HG03103 (cell line): ENCODE results near the gene SEPTIN14.
"Not testable (repeated sequence)": the region's sequence is repeated elsewhere in the genome, so short reads cannot be mapped to it uniquely, and the experiment has no call there.

ENCODE experiments used
- ATAC-seq: cut with Tn5 transposase; IDR thresholded peaks from one replicate; pipeline ENCODE4 v1.9.1; 2021; ENCODE audit warnings: low read depth; ENCODE audit not compliant: unreplicated experiment

The SEPTIN14 gene

GRCh38 chr7:55862652-55863051, at the start of gene SEPTIN14:
Gene SEPTIN14, minus strand, starts transcription at chr7:55862752. Its CDS starts 756 bp downstream, at chr7:55861996.
- ATAC-seq, result not testable (repeated sequence)

GRCh38 chr7:55903985-55904759, 41.6 kb upstream of the SEPTIN14 start:
- ATAC-seq, result peak; percentile 98

- ATAC-seq, result not testable (repeated sequence)
These were observed 38.5 kb upstream of the SEPTIN14 start for GRCh38 chr7:55901059-55901458.

- no peak for ATAC-seq
These were observed 35.7 kb upstream of the SEPTIN14 start for GRCh38 chr7:55898287-55898686.

GRCh38 chr7:55895021-55895420, 32.5 kb upstream of the SEPTIN14 start:
- ATAC-seq, result no peak

GRCh38 chr7:55893940-55894339, 31.4 kb upstream of the SEPTIN14 start:
- ATAC-seq, result no peak

- not testable (repeated sequence) for ATAC-seq
These were observed 25.8 kb upstream of the SEPTIN14 start for GRCh38 chr7:55888378-55888777.

GRCh38 chr7:55887821-55888247, 25.3 kb upstream of the SEPTIN14 start:
- no peak for ATAC-seq

- no peak for ATAC-seq
These were observed 21.8 kb upstream of the SEPTIN14 start for GRCh38 chr7:55884321-55884720.

- no peak for ATAC-seq
These were observed 16.1 kb upstream of the SEPTIN14 start for GRCh38 chr7:55878691-55879090.

GRCh38 chr7:55877308-55877707, 14.8 kb upstream of the SEPTIN14 start:
- no peak for ATAC-seq

- ATAC-seq, result no peak
These were observed 11.2 kb upstream of the SEPTIN14 start for GRCh38 chr7:55873765-55874164.

GRCh38 chr7:55871932-55872485, 9.5 kb upstream of the SEPTIN14 start:
- ATAC-seq, result no peak

- not testable (repeated sequence) for ATAC-seq
These were observed 6.4 kb upstream of the SEPTIN14 start for GRCh38 chr7:55868989-55869388.

GRCh38 chr7:55845164-55845563, 17.4 kb downstream of the SEPTIN14 start:
- ATAC-seq, result not testable (repeated sequence)

GRCh38 chr7:55838595-55838994, 24.0 kb downstream of the SEPTIN14 start:
- no peak for ATAC-seq

- ATAC-seq, result no peak
These were observed 35.0 kb downstream of the SEPTIN14 start for GRCh38 chr7:55827577-55827976.

GRCh38 chr7:55818686-55819085, 43.9 kb downstream of the SEPTIN14 start:
- ATAC-seq, result no peak

- not testable (repeated sequence) for ATAC-seq
These were observed 65.3 kb downstream of the SEPTIN14 start for GRCh38 chr7:55797260-55797659.

- ATAC-seq, result no peak
These were observed 68.0 kb downstream of the SEPTIN14 start for GRCh38 chr7:55794527-55794926.

GRCh38 chr7:55792048-55792447, 70.5 kb downstream of the SEPTIN14 start:
- ATAC-seq, result no peak

GRCh38 chr7:55787796-55788195, 74.8 kb downstream of the SEPTIN14 start:
- ATAC-seq, result no peak
